ENCODE data around the gene UGT2A3. TPM values are rescaled to one million over a fixed set of nuclear protein-coding genes. Genes with fewer than 3 reads are reported as not detected.

UGT2A3 gene
- total RNA-seq, 4 donors from 2014 or later, result not detected

- WGBS, 2 donors, result 91 to 99% methylated on average over 8 of the region's 8 CpGs
- TF ChIP-seq POLR2A (IDR thresholded peaks at IDR 0.05), result no peak
- TF ChIP-seq, protein P1, sequence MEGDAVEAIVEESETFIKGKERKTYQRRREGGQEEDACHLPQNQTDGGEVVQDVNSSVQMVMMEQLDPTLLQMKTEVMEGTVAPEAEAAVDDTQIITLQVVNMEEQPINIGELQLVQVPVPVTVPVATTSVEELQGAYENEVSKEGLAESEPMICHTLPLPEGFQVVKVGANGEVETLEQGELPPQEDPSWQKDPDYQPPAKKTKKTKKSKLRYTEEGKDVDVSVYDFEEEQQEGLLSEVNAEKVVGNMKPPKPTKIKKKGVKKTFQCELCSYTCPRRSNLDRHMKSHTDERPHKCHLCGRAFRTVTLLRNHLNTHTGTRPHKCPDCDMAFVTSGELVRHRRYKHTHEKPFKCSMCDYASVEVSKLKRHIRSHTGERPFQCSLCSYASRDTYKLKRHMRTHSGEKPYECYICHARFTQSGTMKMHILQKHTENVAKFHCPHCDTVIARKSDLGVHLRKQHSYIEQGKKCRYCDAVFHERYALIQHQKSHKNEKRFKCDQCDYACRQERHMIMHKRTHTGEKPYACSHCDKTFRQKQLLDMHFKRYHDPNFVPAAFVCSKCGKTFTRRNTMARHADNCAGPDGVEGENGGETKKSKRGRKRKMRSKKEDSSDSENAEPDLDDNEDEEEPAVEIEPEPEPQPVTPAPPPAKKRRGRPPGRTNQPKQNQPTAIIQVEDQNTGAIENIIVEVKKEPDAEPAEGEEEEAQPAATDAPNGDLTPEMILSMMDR (IDR thresholded peaks at IDR 0.05), result no peak
- no peaks in the 10 kb centered on the region for H3K4me1 ChIP-seq
- intact Hi-C loops (cut with DNase I), result no loop called here
- DNase-seq, result no peak
- H3K9me3 ChIP-seq, result no peaks in the 10 kb centered on the region
- H3K4me3 ChIP-seq (replicated peaks in 1 of 3), result no peak overlapping the region
- H3K36me3 ChIP-seq, result no peaks in the 10 kb centered on the region
- H3K27me3 ChIP-seq, result no peaks in the 10 kb centered on the region
- no peak overlapping the region for H3K27ac ChIP-seq
Measured at GRCh38 chr4:68917016-68917415, 34.6 kb downstream of the UGT2A3 start.

GRCh38 chr4:68912807-68913206 is 38.8 kb downstream of the UGT2A3 start:
- intact Hi-C loops (cut with DNase I), result no loop called here
- TF ChIP-seq POLR2A (IDR thresholded peaks at IDR 0.05), result no peak
- TF ChIP-seq, protein P1 (IDR thresholded peaks at IDR 0.05), result no peak

DNA sequence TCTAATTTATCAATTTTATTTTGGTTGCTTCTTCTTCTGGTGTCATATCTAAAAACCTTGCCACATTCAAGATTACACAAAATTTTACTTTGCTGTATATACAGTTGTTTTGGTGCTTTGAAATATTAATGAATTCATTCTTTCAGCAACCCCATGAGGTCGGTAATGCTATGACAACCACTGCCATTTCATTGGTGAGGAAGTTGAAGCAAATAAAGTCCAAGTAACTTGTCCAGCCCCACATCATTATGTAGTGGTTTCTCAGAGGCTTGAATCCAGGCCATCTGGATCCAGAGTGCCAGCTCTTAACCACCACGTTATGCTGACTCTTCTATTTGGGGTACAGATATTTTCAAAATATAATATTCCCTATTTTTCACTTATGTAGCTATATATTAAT is 42.2 kb downstream of the UGT2A3 start:
- no peak for TF ChIP-seq POLR2A (IDR thresholded peaks at IDR 0.05)
- TF ChIP-seq, protein P1 (IDR thresholded peaks at IDR 0.05), result no peak
- intact Hi-C loops (cut with DNase I), result no loop called here
- H3K27me3 ChIP-seq, result no peaks in the 10 kb centered on the region
- no peak overlapping the region for H3K4me3 ChIP-seq (replicated peaks in 1 of 3)
- peaks cover 13 to 22% of the 10 kb centered on the region in 2 donors for H3K4me1 ChIP-seq
- H3K36me3 ChIP-seq, result no peaks in the 10 kb centered on the region
- DNase-seq, result no peak
- H3K9me3 ChIP-seq, result no peaks in the 10 kb centered on the region
- peak overlapping the region in 1 of 3 donors; percentile 15 for H3K27ac ChIP-seq
- WGBS, 2 donors, result 72 to 75% methylated on average over 2 of the region's 2 CpGs

More at GRCh38 chr4:68912807-68913206, 38.8 kb downstream of the UGT2A3 start:
- H3K9me3 ChIP-seq, result no peaks in the 10 kb centered on the region
- WGBS, 2 donors, result 84 to 87% methylated on average over 3 of the region's 3 CpGs
- no peak overlapping the region for H3K4me3 ChIP-seq (replicated peaks in 1 of 3)
- no peak for DNase-seq
- no peaks in the 10 kb centered on the region for H3K27me3 ChIP-seq
- H3K4me1 ChIP-seq, result peaks cover under 1% of the 10 kb centered on the region in 2 donors
- H3K36me3 ChIP-seq, result no peaks in the 10 kb centered on the region
- no peak overlapping the region for H3K27ac ChIP-seq

- H3K9me3 ChIP-seq, result no peaks in the 10 kb centered on the region
- TF ChIP-seq POLR2A (IDR thresholded peaks at IDR 0.05), result no peak
- TF ChIP-seq, protein P1 (IDR thresholded peaks at IDR 0.05), result no peak
- no peaks in the 10 kb centered on the region for H3K36me3 ChIP-seq
- no peak for DNase-seq
- WGBS, 2 donors, result 53 to 59% methylated on average over 3 of the region's 3 CpGs
- intact Hi-C loops (cut with DNase I), result no loop called here
- H3K27me3 ChIP-seq, result no peaks in the 10 kb centered on the region
- peak overlapping the region in 1 of 3 donors; percentile 42 for H3K27ac ChIP-seq
- no peak overlapping the region for H3K4me3 ChIP-seq (replicated peaks in 1 of 3)
- peaks cover 19 to 22% of the 10 kb centered on the region in 2 donors for H3K4me1 ChIP-seq
Measured at GRCh38 chr4:68907788-68908700, 43.6 kb downstream of the UGT2A3 start.

GRCh38 chr4:68907245-68907644 is 44.4 kb downstream of the UGT2A3 start:
- no peaks in the 10 kb centered on the region for H3K9me3 ChIP-seq
- intact Hi-C loops (cut with DNase I), result no loop called here
- TF ChIP-seq, protein P1 (IDR thresholded peaks at IDR 0.05), result no peak
- TF ChIP-seq POLR2A (IDR thresholded peaks at IDR 0.05), result no peak
- peaks cover 19 to 22% of the 10 kb centered on the region in 2 donors for H3K4me1 ChIP-seq
- no peak for DNase-seq
- H3K36me3 ChIP-seq, result no peaks in the 10 kb centered on the region
- H3K27me3 ChIP-seq, result no peaks in the 10 kb centered on the region
- WGBS, 2 donors, result 82 to 89% methylated on average over 3 of the region's 3 CpGs
- H3K27ac ChIP-seq, result peak overlapping the region in 2 of 3 donors; percentile 33 to 83
- H3K4me3 ChIP-seq (replicated peaks in 1 of 3), result no peak overlapping the region
